Transverse colon (tissue), 4 donors: ENCODE results near the gene CHCT1. TPM values are rescaled to one million over a fixed set of nuclear protein-coding genes. Genes with fewer than 3 reads are reported as not detected.

Source experiments
- DNase-seq: peaks from one replicate; pipeline ENCODE4 v3.0.0-alpha.2; 2019
- H3K27ac ChIP-seq, 4 donors: fragments of 200-600 bp; sonication (generic); 2 replicates each; pipeline ENCODE4 v1.5.1; 2016 to 2018; ENCODE audit warnings: inconsistent platforms in 4 of 4
- H3K27me3 ChIP-seq: fragments of 200-600 bp; sonication (generic); 2 replicates; pipeline ENCODE4 v1.5.1; 2017; ENCODE audit warnings: inconsistent platforms
- H3K36me3 ChIP-seq, 4 donors: fragments of 200-600 bp; sonication (generic); 2 replicates each; pipeline ENCODE4 v1.5.1; 2017 to 2019; ENCODE audit warnings: inconsistent platforms in 4 of 4
- H3K4me1 ChIP-seq, 4 donors: fragments of 200-600 bp; sonication (generic); 2 replicates each; pipeline ENCODE4 v1.5.1; 2017 to 2020; ENCODE audit warnings: inconsistent platforms in 4 of 4
- H3K4me3 ChIP-seq, 4 donors: fragments of 200-600 bp; sonication (generic); 1 replicate in 1 of 4; 2 replicates in 3 of 4; pipeline versions ENCODE4 v1.5.1 to v1.6.1; 2017 to 2019; ENCODE audit warnings: inconsistent platforms in 4 of 4
- H3K9me3 ChIP-seq, 2 donors: fragments of 200-600 bp; sonication (generic); 2 replicates each; pipeline ENCODE4 v1.5.1; 2017 to 2019; ENCODE audit warnings: inconsistent platforms in 2 of 2
- EP300 ChIP-seq: sonication (generic); formaldehyde crosslinking; IDR thresholded peaks from one replicate; pipeline ENCODE4 v1.6.1; 2017; ENCODE audit warnings: antibody characterized with exemption, low read depth
- POLR2A ChIP-seq: fragments of 450-650 bp; IDR thresholded peaks from one replicate; pipeline ENCODE4 v1.6.1; 2016; ENCODE audit warnings: antibody characterized with exemption, mild to moderate bottlenecking, moderate library complexity
- POLR2AphosphoS5 ChIP-seq, 3 donors: sonication (generic); formaldehyde crosslinking; IDR thresholded peaks; one replicate each; pipeline ENCODE4 v1.6.1; 2016; ENCODE audit warnings: antibody characterized with exemption in 3 of 3
- WGBS, 2 donors: methylation state at CpG; one replicate each; pipeline ENCODE4 v1.1.5; 2018; ENCODE audit warnings: low coverage in 1 of 2; 5-methylcytosine and 5-hydroxymethylcytosine counted together
- in situ Hi-C, 4 donors: fragments of 200-750 bp; cut with MboI; loops; one replicate each; pipeline versions ENCODE4 v1.15.0 to v1.15.1; 2017; ENCODE audit warnings: low sequenced_read_pairs in 3 of 4, low pct_ligation_motif_present in 1 of 4, low pct_unique_long_range_greater_than_20kb in 1 of 4
- intact Hi-C: fragments of 100-400 bp; cut with DNase I; formaldehyde crosslinking; loops from one replicate; pipeline ENCODE4 v1.15.1; 2023; ENCODE audit warnings: low total_unique reads
- total RNA-seq, 4 donors: library from RNA; depleted of rRNA; stranded (reverse); fragments of >200 nt; gene quantifications; one replicate each; pipeline ENCODE4 v1.1.0, GENCODE V29; 2016
- TF ChIP-seq, protein P1 (sequence below), 5 experiments: fragments of 200-600 bp in 3 of 5; fragments of 450-650 bp in 2 of 5; sonication (generic) in 3 of 5; IDR thresholded peaks; 1 replicate in 2 of 5; 2 replicates in 3 of 5; pipeline ENCODE4 v1.5.1; 2016 to 2017; ENCODE audit warnings: antibody characterized with exemption in 5 of 5, inconsistent platforms in 3 of 5, mild to moderate bottlenecking in 2 of 5, moderate library complexity in 1 of 5

The CHCT1 gene
- total RNA-seq, 4 donors from 2014 or later: not detected

DNA sequence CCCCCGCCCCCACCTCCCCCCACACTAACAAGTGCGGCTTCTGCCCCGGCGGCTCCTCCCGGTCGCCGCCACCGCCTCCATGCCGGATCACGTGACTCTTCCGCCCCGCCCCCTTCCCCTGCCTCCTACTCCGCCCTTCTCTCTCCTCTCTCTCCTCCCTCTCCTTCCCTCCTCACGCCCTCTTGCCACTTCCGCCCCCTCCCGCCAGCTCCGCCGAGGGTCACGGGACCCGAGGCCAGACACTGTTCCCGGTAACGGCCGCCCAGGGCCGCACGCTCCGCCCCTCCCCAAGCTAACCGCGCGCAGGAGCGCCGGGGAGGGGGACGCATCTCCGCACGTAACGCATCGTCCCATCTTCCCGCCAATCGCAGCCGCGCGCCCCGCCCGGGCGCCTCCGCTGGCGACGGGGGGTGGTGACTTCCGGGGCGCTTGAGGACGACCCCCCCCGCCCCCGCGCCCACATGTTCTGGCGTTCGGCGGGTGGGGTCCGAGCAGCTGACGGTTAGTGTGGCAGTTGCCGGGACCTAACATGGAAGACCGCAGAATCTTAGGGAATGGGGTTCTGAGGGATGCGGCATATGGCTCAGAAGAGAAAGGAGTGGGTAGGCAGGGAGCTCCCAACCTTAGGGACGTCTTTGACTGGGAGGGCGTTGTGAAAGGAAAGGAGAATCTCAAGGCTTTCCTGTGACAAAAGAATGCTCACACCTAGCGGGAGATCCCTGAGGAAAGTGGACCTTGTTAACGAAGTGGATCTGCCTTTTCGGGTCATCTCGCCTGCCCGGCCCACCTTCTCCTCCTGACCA is 30.0 kb upstream of the CHCT1 start, which contains the start of gene USP32:
TSS of gene USP32 (minus strand) at position 92 of the 803 bp plus-strand sequence. CDS start 194 bp downstream, outside the sequence.
- TF ChIP-seq, protein P1, sequence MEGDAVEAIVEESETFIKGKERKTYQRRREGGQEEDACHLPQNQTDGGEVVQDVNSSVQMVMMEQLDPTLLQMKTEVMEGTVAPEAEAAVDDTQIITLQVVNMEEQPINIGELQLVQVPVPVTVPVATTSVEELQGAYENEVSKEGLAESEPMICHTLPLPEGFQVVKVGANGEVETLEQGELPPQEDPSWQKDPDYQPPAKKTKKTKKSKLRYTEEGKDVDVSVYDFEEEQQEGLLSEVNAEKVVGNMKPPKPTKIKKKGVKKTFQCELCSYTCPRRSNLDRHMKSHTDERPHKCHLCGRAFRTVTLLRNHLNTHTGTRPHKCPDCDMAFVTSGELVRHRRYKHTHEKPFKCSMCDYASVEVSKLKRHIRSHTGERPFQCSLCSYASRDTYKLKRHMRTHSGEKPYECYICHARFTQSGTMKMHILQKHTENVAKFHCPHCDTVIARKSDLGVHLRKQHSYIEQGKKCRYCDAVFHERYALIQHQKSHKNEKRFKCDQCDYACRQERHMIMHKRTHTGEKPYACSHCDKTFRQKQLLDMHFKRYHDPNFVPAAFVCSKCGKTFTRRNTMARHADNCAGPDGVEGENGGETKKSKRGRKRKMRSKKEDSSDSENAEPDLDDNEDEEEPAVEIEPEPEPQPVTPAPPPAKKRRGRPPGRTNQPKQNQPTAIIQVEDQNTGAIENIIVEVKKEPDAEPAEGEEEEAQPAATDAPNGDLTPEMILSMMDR (IDR thresholded peaks at IDR 0.05): peak in 4 of 5 experiments; percentile 40 to 74 (median 50)
- TF ChIP-seq POLR2AphosphoS5 (IDR thresholded peaks at IDR 0.05) (peak; percentile 84 to 88 (median 84)), EP300 (peak; percentile 91), POLR2A (peak; percentile 59)

DNA sequence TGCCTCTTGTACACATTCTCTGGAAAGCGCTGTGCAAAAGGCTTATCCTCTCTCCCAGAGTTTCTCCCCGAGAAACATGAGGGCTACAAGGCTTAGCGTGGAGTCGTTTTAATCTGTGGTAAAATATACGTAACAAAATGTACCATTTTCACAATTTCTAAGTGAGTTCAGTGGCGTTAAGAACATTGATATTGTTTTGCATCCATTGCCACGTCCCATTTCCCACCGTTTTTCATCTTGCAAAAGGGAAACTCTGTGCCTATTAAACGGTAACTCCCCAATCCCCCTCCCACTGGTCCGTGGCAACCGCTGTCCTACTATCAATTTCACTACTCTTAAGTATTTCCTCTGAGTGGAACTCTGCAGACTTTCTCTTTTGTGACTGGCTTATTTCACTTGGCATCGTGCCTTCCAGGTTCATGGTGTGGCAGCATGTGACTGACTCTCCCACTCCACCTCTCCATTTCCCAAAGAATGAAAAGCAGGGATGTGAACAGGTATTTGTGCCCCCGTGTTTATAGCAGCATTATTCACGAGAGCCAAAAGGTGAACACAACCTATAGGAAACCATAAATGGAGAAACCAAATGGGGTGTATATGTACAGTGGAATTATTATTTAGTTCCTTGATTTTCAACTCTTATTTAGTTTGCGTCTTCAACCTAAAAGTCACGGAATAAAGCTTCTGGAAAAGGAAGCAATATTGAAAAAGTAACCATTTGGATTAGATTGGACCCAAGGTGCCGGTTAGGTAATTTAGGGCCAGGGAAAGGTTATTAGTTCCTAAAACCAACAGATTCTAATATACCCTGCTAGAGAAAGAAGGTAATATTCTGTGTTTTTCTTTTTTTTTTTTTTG is 29.2 kb upstream of the CHCT1 start:
- intact Hi-C loops (no loop called here), in situ Hi-C loops (no loop called here)
- H3K27me3 ChIP-seq: no peaks in the 10 kb centered on the region
- peak overlapping the region; percentile 93 to 97 (median 94) for H3K27ac ChIP-seq
- no peaks in the 10 kb centered on the region for H3K36me3 ChIP-seq
- TF ChIP-seq POLR2AphosphoS5 (IDR thresholded peaks at IDR 0.05): peak in 2 of 3 donors; percentile 18 to 22
- TF ChIP-seq, protein P1 (IDR thresholded peaks at IDR 0.05): no peak
- no peak for TF ChIP-seq EP300
- TF ChIP-seq POLR2A: no peak
- peak overlapping the region; percentile 57 to 97 (median 84) for H3K4me3 ChIP-seq
- H3K4me1 ChIP-seq: peaks cover 10 to 30% (median 16%) of the 10 kb centered on the region in 4 donors
- WGBS, 2 donors: 17 to 18% methylated on average over 17 of the region's 17 CpGs
- peak; percentile 59 for DNase-seq
- H3K9me3 ChIP-seq: no peaks in the 10 kb centered on the region

More for the DNA sequence above, 30.0 kb upstream of the CHCT1 start, which contains the start of gene USP32:
- in situ Hi-C loops: no loop called here
- H3K4me3 ChIP-seq: peak within 1 kb of the TSS; percentile 64 to 97 (median 84)
- intact Hi-C loops: no loop called here
- H3K27me3 ChIP-seq: no peaks in the 10 kb centered on the region
- no peaks in the 10 kb centered on the region for H3K9me3 ChIP-seq
- DNase-seq: peak; percentile 99
- WGBS, 2 donors: 1 to 2% methylated on average over 11 to 63 of the region's 68 CpGs
- H3K27ac ChIP-seq: peak within 1 kb of the TSS; percentile 93 to 97 (median 94)
- H3K4me1 ChIP-seq: peaks cover 10 to 30% (median 16%) of the 10 kb centered on the region in 4 donors
- H3K36me3 ChIP-seq: no peaks in the 10 kb centered on the region

DNA sequence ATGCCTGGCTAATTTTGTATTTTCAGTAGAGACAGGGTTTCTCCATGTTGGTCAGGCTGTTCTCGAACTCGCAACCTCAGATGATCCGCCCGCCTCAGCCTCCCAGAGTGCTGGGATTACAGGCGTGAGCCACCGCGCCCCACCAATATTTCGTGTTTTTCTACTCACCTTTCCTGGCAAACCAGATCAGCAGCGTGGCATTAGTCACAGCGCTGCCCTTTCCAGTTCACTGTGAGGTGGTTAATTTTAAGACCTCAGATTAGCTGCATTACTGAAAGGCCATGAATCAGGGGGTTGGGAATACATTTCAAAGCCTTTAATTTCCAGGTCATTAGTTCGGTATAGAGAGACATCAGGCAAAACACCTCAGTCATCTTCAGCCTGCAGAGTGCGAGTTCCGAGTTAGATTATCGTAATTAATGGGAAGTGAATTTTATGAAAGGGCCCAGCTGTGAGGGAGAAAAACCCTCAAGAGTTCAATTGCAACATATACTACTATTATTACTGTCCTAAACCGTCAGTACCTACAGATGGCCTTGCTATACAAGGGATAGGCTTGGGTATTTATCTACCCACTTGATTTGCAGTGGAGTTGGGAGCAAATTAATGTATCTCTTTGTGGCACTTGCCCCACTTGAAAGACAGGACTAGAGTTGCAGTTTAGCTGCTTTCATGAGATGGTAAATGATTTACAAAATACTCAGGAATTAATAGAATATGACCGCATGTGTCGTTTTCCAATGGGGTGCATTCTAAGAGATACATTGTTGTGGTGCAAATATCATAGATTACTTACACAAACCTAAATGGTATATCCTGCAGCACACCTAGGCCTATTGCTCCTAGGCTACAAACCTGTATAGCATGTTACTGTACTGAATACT is 28.2 kb upstream of the CHCT1 start:
- no peaks in the 10 kb centered on the region for H3K9me3 ChIP-seq
- H3K4me3 ChIP-seq: no peak overlapping the region
- in situ Hi-C loops: no loop called here
- no peaks in the 10 kb centered on the region for H3K36me3 ChIP-seq
- intact Hi-C loops: no loop called here
- TF ChIP-seq POLR2A: no peak
- no peak for TF ChIP-seq EP300
- TF ChIP-seq, protein P1 (IDR thresholded peaks at IDR 0.05): no peak
- TF ChIP-seq POLR2AphosphoS5 (IDR thresholded peaks at IDR 0.05): no peak
- no peaks in the 10 kb centered on the region for H3K27me3 ChIP-seq
- DNase-seq: no peak
- WGBS, 2 donors: 89 to 91% methylated on average over 17 of the region's 17 CpGs
- peaks cover 10 to 25% (median 14%) of the 10 kb centered on the region in 4 donors for H3K4me1 ChIP-seq
- H3K27ac ChIP-seq: peak overlapping the region in 1 of 4 donors; percentile 94
